GM19324 (cell line): Measurements from ENCODE around the gene RNU5D-1.
"Not testable (repeated sequence)": the region's sequence is repeated elsewhere in the genome, so short reads cannot be mapped to it uniquely, and the experiment has no call there.

ENCODE experiments used
- ATAC-seq: cut with Tn5 transposase; IDR thresholded peaks from one replicate; pipeline ENCODE4 v1.9.1; 2021; ENCODE audit warnings: mild to moderate bottlenecking, moderate library complexity; ENCODE audit not compliant: unreplicated experiment, low FRiP score

RNU5D-1 gene

DNA sequence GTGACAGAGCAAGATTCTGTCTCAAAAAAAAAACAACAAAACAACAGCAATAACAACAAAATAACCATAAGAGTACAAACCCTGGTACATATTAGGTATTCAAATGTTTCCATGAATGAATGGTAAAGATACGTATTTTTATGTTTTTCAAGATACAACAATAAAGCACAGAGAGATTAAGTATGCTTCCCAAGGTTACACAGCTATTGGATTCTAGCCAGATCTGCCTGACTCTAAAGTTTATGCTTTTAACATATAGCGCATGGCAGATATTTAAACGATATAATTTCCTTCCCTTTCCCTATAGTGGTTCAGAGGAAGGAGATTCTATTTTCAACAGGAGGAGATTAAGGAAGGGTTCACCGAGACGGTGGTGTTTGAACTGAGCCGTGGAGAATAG is 25.5 kb downstream of the RNU5D-1 start:
- ATAC-seq: no peak

DNA sequence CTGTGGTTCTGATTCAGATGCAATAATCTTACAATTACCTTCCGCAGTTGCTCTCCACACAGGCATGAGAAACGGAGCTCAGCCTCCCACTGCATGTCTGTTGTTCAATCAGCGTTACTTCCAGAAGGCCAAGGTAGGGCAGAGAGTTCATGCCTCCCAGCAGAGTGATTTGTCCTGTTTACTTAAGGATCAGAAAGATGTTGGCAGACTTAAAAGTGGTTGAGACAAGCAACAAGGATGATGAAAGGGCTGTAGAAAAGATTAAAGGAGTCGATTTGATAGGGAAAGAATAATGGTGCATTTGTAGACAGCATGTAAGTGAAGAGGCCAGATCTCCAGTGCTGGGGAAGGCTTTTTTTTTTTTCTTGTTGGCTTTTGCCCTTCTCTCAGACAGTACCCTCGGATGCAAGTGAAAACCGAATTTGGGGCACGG is 29.8 kb downstream of the RNU5D-1 start:
- no peak for ATAC-seq

DNA sequence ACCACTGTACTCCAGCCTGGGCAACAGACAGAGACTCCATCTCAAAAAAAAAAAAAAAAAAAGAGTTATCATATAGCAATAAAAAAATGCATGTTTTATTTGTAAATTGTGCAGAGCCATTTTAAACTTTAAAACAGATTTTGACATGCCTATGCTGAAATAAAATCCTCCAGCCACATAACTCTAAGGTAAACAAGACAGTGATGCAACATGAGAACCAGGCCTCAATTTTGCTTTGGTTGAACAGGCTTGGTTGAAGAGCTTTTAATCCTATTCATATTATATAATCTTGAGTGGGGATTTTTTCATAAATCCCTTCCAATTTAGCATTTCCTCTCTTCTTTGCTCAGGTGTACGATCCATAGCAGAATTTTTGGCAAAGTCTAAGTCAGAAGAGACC is 30.4 kb downstream of the RNU5D-1 start:
- ATAC-seq: no peak

GRCh38 chr1:44699375-44699774 is 31.6 kb downstream of the RNU5D-1 start:
- ATAC-seq: not testable (repeated sequence)

GRCh38 chr1:44698138-44698537 is 32.8 kb downstream of the RNU5D-1 start:
- ATAC-seq: no peak

DNA sequence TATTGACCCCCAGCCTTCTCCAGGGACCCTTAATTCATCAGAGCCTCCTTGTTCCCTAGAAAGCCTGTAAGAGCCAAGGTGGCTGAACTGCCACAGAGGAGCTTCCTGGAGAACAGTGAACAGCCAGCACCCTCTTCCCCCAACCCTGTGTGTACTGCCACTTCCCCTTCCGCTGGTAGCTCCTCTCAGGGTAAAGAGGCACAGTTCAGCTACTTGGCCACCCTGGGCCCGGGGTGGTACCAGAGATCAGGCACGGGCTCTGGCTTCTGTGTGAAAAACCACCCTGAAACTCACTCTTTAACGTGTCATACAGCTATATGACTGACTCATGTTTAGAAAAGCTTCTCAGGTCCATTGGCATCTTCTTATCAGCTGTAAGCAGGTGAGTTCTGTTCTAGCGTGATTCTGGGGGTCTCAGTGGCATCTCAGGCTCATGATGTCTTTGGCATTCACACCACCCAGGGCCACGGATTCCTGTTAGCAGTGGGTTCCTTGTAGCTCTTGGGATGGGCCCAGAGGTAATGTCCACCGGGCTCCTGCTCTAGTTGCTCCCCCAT is 34.1 kb downstream of the RNU5D-1 start:
- no peak for ATAC-seq

GRCh38 chr1:44696101-44696500 is 34.9 kb downstream of the RNU5D-1 start:
- no peak for ATAC-seq

GRCh38 chr1:44695671-44696070 is 35.3 kb downstream of the RNU5D-1 start:
- no peak for ATAC-seq

- no peak for ATAC-seq
Measured at GRCh38 chr1:44694863-44695478, 36.0 kb downstream of the RNU5D-1 start.

DNA sequence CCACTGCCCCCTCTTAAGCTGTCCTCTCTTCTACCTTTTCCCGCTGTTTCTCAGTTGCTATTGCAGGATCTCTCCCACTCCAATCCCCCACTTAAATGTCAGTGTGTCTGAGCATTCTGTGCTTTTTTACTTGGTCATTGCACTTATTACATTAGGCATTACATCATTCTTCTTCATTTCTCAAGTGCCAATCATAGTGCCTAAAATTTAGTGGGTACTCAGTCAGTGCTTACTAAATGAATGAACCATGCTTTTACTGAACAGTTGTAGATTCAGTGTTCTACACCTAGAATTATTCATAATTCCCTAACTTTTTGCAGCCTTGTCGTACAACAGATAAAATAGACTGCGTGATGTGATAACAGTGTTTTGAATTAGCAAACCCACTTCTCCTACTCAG is 37.1 kb downstream of the RNU5D-1 start:
- no peak for ATAC-seq

- no peak for ATAC-seq
Measured at GRCh38 chr1:44693159-44693558, 37.8 kb downstream of the RNU5D-1 start.

DNA sequence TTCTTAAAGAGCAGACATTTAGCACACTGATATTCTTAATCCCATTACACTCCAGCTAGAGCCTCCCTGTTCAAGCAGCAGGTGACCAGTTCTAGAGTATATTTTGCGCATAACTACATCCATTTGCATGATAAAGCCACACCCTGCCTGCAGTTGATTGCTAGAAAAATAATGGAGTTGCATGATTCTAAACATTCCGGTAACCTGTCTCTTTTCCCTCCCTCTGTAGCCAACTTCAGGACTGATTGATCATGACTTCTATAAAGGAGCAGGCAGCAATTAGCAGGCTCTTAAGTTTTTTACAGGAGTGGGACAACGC is 41.6 kb downstream of the RNU5D-1 start:
- ATAC-seq: no peak

DNA sequence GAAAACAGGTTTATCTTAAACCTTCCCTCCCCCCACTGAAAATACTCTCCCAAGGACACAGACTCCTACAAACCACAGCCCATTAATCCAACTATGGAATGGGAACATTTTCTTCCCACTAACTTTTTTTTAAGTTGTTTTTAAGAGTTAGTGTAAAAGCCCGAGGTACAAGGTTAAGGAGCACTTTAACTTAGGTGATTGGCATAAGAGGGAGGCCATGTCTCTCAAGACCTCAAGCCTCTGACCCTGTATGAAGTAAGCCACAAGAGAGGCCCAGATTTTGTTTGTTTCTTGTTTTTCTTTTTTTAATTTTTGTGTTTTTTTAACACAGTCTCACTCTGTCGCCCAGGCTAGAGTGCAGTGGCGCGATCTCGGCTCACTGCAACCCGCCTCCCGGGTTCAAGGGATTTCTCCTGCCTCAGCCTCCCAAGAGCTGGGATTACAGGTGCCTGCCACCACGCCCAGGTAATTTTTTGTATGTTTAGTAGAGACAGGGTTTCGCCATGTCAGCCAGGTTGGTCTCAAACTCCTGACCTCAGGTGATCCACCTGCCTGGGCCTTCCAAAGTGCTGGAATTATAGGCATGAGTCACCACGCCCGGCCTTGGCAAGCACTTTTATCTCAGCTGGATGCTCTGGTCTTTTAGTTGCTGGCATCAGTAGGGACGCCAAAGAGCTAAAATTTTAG is 42.1 kb downstream of the RNU5D-1 start:
- ATAC-seq: no peak

GRCh38 chr1:44685881-44686280 is 45.1 kb downstream of the RNU5D-1 start:
- ATAC-seq: no peak

DNA sequence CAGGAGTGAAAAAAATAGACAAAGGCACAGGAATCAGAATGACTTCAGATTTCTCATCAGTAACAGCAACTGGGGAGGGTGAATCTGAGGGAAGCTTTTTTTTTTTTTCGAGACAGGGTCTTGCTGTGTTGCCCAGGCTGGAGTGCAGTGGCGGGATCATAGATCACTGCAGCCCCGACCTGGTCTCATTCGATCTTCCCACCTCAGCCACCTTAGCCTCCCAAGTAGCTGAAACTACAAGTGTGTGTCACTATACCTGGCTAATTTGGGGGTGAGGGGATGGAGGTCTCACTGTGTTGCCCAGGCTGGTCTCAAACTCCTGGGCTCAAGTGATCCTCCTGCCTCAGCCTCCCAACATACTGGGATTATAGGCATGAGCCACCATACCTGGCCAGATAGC is 45.8 kb downstream of the RNU5D-1 start:
- ATAC-seq: no peak

DNA sequence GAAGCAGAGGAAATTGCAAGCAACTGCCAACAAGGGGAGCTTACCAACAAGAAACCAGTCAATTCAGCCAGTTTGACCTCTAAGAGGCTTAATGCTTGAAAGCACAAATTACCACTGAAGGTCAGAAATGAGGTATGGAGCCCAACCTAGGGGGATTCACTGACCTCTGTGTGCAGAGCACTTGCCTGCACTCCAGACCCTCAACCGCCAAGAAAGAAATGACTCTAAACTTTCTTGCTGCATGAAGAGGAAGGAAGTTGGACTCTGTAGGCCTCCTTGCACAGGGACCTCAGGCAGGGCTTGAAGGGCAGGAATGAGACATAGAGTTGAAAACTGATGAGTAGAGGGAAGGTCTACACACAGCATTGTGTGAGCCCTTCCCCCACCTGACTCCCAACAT is 46.4 kb downstream of the RNU5D-1 start:
- ATAC-seq: no peak

DNA sequence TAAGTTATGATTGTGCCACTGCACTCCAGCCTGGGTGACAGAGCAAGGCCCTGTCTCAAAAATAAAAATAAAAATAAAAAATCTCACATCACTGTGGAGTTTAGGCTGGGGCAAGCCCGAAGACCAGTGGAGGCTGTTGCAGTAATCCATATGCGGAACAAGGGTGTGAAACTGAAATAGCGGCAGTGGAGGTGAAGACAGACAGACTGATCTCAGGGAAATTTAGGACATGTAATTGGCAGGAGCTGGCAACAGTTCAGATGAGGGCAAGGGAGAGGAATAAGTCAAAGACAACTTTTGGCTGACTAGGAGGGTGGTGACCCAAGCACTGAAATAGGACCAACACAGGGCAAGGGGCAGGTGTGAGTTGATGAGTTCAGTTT is 48.1 kb downstream of the RNU5D-1 start:
- no peak for ATAC-seq

GRCh38 chr1:44681905-44682882 is 48.8 kb downstream of the RNU5D-1 start:
- ATAC-seq: no peak
